Measurements from ENCODE around the gene LRRC73. TPM values are rescaled to one million over a fixed set of nuclear protein-coding genes. Genes with fewer than 3 reads are reported as not detected.
A peak's percentile ranks its signal among the peaks of the same experiment; 100 is the strongest.
"Not testable (repeated sequence)": the region's sequence is repeated elsewhere in the genome, so short reads cannot be mapped to it uniquely, and the experiment has no call there.

Gene LRRC73
- total and polyA plus RNA-seq, 4 donors = 0.87 to 4.8 (median 1.9) TPM

DNA sequence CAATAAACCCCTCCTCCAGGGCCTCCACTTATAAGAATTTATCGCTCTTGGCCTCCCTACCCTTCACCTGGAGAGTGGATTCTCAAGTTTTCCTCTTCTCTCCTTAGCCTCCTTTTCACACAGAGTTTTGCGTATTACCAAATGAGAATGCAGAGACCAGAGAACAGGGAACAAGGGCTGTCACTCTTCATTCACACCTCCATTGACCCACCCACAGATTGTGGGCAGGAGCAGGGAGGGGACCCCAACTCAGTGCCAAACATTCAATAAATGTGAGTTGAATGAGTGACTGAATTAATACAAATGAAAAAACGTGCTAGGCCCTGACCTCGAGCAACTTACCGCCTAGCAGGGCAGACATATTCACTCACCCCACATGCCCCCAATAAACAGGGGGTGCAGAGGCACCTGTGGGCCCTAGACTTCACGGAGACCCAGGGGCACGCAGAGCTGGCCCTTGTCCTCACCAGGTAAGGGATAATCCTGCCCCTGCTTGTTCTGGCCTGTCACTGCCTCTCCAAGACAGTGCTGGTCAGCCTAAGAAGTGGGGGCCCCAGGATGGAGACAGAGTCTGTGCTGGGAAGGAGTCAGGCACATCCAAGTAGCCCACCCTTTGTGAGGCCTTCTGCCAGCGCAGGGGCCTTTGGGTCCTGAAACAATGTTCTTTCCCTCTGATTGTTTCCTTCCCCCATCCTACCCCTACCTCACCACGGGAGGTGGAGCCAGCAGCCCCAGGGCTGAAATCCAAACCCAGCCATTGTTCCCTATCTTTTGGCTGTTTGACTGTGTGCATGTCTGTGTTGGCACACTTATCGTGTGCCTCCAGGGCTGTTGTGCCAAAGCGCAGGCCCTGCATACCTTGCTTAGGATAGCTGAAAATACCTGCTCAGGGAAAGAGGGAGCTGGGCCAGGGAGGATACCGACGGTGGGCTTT is 41.1 kb downstream of the LRRC73 start:
- Histone ChIP-seq H3K36me3 (ENCODE audit: control insufficient read depth in 4 of 4, insufficient read depth in 4 of 4, low read length in 4 of 4) (no peaks in the 10 kb centered on the region), H3K27ac (ENCODE audit: low read depth in 1 of 2, low read length in 1 of 2) (peak overlapping the region in 1 of 2 donors; percentile 24), H3K9ac (ENCODE audit: insufficient read depth in 1 of 2, low read length in 2 of 2) (no peak overlapping the region), H3K27me3 (ENCODE audit: control insufficient read depth in 3 of 3, insufficient read depth in 3 of 3, low read length in 2 of 3) (no peaks in the 10 kb centered on the region), H3K9me3 (ENCODE audit: control insufficient read depth in 4 of 4, insufficient read depth in 3 of 4, low read length in 3 of 4) (no peaks in the 10 kb centered on the region), H3K4me3 (no peak overlapping the region), H3K4me1 (ENCODE audit: control insufficient read depth in 5 of 5, insufficient read depth in 5 of 5, low read length in 5 of 5) (peaks cover 0 to 5% (median 0%) of the 10 kb centered on the region in 5 donors)
- DNase-seq (peak in 1 of 3 donors; percentile 2), ATAC-seq (ENCODE audit: insufficient read depth, low FRiP score) (no peak)
- WGBS, 2 donors = 67 to 81% methylated on average over 13 of the region's 13 CpGs
- TF ChIP-seq, protein P1, sequence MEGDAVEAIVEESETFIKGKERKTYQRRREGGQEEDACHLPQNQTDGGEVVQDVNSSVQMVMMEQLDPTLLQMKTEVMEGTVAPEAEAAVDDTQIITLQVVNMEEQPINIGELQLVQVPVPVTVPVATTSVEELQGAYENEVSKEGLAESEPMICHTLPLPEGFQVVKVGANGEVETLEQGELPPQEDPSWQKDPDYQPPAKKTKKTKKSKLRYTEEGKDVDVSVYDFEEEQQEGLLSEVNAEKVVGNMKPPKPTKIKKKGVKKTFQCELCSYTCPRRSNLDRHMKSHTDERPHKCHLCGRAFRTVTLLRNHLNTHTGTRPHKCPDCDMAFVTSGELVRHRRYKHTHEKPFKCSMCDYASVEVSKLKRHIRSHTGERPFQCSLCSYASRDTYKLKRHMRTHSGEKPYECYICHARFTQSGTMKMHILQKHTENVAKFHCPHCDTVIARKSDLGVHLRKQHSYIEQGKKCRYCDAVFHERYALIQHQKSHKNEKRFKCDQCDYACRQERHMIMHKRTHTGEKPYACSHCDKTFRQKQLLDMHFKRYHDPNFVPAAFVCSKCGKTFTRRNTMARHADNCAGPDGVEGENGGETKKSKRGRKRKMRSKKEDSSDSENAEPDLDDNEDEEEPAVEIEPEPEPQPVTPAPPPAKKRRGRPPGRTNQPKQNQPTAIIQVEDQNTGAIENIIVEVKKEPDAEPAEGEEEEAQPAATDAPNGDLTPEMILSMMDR (IDR thresholded peaks at IDR 0.05; ENCODE audit: control extremely low read depth, extremely low read depth) = no peak

GRCh38 chr6:43468240-43468639 is 41.9 kb downstream of the LRRC73 start:
- no peak overlapping the region for H3K27ac ChIP-seq (ENCODE audit: low read depth in 1 of 2, low read length in 1 of 2)

GRCh38 chr6:43467752-43468151 is 42.4 kb downstream of the LRRC73 start:
- Histone ChIP-seq H3K4me3 (no peak overlapping the region), H3K4me1 (ENCODE audit: control insufficient read depth in 5 of 5, insufficient read depth in 5 of 5, low read length in 5 of 5) (peaks cover 0 to 5% (median 0%) of the 10 kb centered on the region in 5 donors), H3K27ac (ENCODE audit: low read depth in 1 of 2, low read length in 1 of 2) (no peak overlapping the region), H3K9ac (ENCODE audit: insufficient read depth in 1 of 2, low read length in 2 of 2) (no peak overlapping the region), H3K27me3 (ENCODE audit: control insufficient read depth in 3 of 3, insufficient read depth in 3 of 3, low read length in 2 of 3) (peaks cover 0 to 5% (median 0%) of the 10 kb centered on the region in 3 donors), H3K36me3 (ENCODE audit: control insufficient read depth in 4 of 4, insufficient read depth in 4 of 4, low read length in 4 of 4) (no peaks in the 10 kb centered on the region), H3K9me3 (ENCODE audit: control insufficient read depth in 4 of 4, insufficient read depth in 3 of 4, low read length in 3 of 4) (no peaks in the 10 kb centered on the region)
- WGBS, 2 donors = 84 to 90% methylated on average over 4 of the region's 4 CpGs
- no peak for ATAC-seq (ENCODE audit: insufficient read depth, low FRiP score)
- TF ChIP-seq, protein P1 (IDR thresholded peaks at IDR 0.05; ENCODE audit: control extremely low read depth, extremely low read depth) = no peak
- DNase-seq = no peak

More at GRCh38 chr6:43468240-43468639, 41.9 kb downstream of the LRRC73 start:
- no peaks in the 10 kb centered on the region for H3K9me3 ChIP-seq (ENCODE audit: control insufficient read depth in 4 of 4, insufficient read depth in 3 of 4, low read length in 3 of 4)
- peaks cover 0 to 5% (median 0%) of the 10 kb centered on the region in 5 donors for H3K4me1 ChIP-seq (ENCODE audit: control insufficient read depth in 5 of 5, insufficient read depth in 5 of 5, low read length in 5 of 5)
- DNase-seq (no peak), ATAC-seq (ENCODE audit: insufficient read depth, low FRiP score) (no peak)
- TF ChIP-seq, protein P1 (IDR thresholded peaks at IDR 0.05; ENCODE audit: control extremely low read depth, extremely low read depth) = no peak
- H3K9ac ChIP-seq (ENCODE audit: insufficient read depth in 1 of 2, low read length in 2 of 2) = no peak overlapping the region
- no peak overlapping the region for H3K4me3 ChIP-seq
- H3K36me3 ChIP-seq (ENCODE audit: control insufficient read depth in 4 of 4, insufficient read depth in 4 of 4, low read length in 4 of 4) = no peaks in the 10 kb centered on the region
- 75 to 86% methylated on average over 4 of the region's 4 CpGs for WGBS, 2 donors
- peaks cover 0 to 3% (median 0%) of the 10 kb centered on the region in 3 donors for H3K27me3 ChIP-seq (ENCODE audit: control insufficient read depth in 3 of 3, insufficient read depth in 3 of 3, low read length in 2 of 3)

- H3K36me3 ChIP-seq (ENCODE audit: control insufficient read depth in 4 of 4, insufficient read depth in 4 of 4, low read length in 4 of 4); H3K9ac ChIP-seq (ENCODE audit: insufficient read depth in 1 of 2, low read length in 2 of 2); H3K4me3 ChIP-seq; H3K4me1 ChIP-seq (ENCODE audit: control insufficient read depth in 5 of 5, insufficient read depth in 5 of 5, low read length in 5 of 5); H3K27me3 ChIP-seq (ENCODE audit: control insufficient read depth in 3 of 3, insufficient read depth in 3 of 3, low read length in 2 of 3); ATAC-seq (ENCODE audit: insufficient read depth, low FRiP score); H3K27ac ChIP-seq (ENCODE audit: low read depth in 1 of 2, low read length in 1 of 2); H3K9me3 ChIP-seq (ENCODE audit: control insufficient read depth in 4 of 4, insufficient read depth in 3 of 4, low read length in 3 of 4); DNase-seq: not testable (repeated sequence)
- WGBS, 2 donors = 66 to 75% methylated on average over 5 of the region's 5 CpGs
Observed at GRCh38 chr6:43467265-43467664, 42.9 kb downstream of the LRRC73 start.

Measured in lung (tissue), 12 donors.